NT2/D1 (cell line): ENCODE data around the gene CRTAC1.

Source experiments
- SUZ12 ChIP-seq: IDR thresholded peaks from 2 replicates; pipeline ENCODE4 v1.6.1; 2011; ENCODE audit not compliant: insufficient read length, insufficient read depth; ENCODE audit errors: extremely low read depth
- YY1 ChIP-seq: IDR thresholded peaks from 2 replicates; pipeline ENCODE4 v1.6.1; 2011; ENCODE audit not compliant: insufficient read length, insufficient read depth
- ZNF274 ChIP-seq: IDR thresholded peaks from 2 replicates; pipeline ENCODE4 v1.6.1; 2011; ENCODE audit warnings: mild to moderate bottlenecking, low read depth, low read length

DNA sequence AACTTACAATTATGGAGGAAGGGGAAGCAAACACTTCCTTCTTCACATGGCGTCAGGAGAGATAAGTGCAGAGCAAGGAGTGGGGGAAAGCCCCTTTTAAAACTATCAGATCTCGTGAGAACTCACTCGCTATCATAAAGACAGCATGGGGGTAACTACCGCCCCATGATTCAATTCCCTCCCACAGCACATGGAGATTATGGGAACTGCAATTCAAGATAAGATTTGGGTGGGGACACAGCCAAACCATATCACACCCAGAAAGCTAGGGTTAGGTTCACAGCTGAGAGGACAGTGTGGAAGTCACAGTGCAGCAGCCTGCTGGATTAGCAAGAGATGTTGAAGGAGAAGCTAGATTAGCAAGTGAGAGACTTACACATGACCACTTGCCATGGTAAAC, 81.6 kb downstream of the CRTAC1 start:
- no peak for TF ChIP-seq ZNF274
- no peak for TF ChIP-seq YY1
- no peak for TF ChIP-seq SUZ12
